ENCODE results near the gene NEAT1.

- TF ChIP-seq GATA3 (IDR thresholded peaks at IDR 0.05; ENCODE audit: low read depth, low read length), result no peak
- no peak for TF ChIP-seq GATA2 (IDR thresholded peaks at IDR 0.05; ENCODE audit: low read depth, low read length)
Observed at GRCh38 chr11:65452806-65453490, 30.4 kb downstream of the NEAT1 start.
